H9 (cell line): ENCODE measurements around the gene CCNYL1. TPM values are rescaled to one million over a fixed set of nuclear protein-coding genes. Genes with fewer than 3 reads are reported as not detected.

Source experiments
- DNase-seq: peaks from one replicate; pipeline ENCODE4 v3.0.0-alpha.2; 2017
- H2AFZ ChIP-seq: one replicate; pipeline ENCODE4 v1.6.1; 2013; ENCODE audit warnings: mild to moderate bottlenecking, low read length, control low read depth, moderate library complexity
- H2AK5ac ChIP-seq: 2 replicates; pipeline ENCODE4 v1.6.1; 2013; ENCODE audit warnings: low read length, control low read depth, mixed read lengths; ENCODE audit not compliant: insufficient read length
- H2BK120ac ChIP-seq: one replicate; pipeline ENCODE4 v1.6.1; 2013; ENCODE audit warnings: low read depth, mild to moderate bottlenecking, low read length, control low read depth, inconsistent platforms; ENCODE audit not compliant: poor library complexity, severe bottlenecking
- H2BK12ac ChIP-seq: 2 replicates; pipeline ENCODE4 v1.6.1; 2013; ENCODE audit warnings: low read length, control low read depth, mixed read lengths, low read depth; ENCODE audit not compliant: insufficient read length
- H2BK15ac ChIP-seq: 2 replicates; pipeline ENCODE4 v1.6.1; 2013; ENCODE audit warnings: low read depth, low read length, control low read depth
- H2BK20ac ChIP-seq: one replicate; pipeline ENCODE4 v1.6.1; 2013; ENCODE audit warnings: low read depth, mild to moderate bottlenecking, low read length, control low read depth, inconsistent platforms; ENCODE audit not compliant: poor library complexity, severe bottlenecking
- H2BK5ac ChIP-seq: 2 replicates; pipeline ENCODE4 v1.6.1; 2013; ENCODE audit warnings: low read length, control low read depth, mixed read lengths; ENCODE audit not compliant: insufficient read length
- H3K14ac ChIP-seq: 2 replicates; pipeline ENCODE4 v1.6.1; 2013; ENCODE audit warnings: low read length, control low read depth; ENCODE audit not compliant: insufficient read depth
- H3K18ac ChIP-seq: 2 replicates; pipeline ENCODE4 v1.6.1; 2013; ENCODE audit warnings: low read depth, mild to moderate bottlenecking, mixed read lengths, low read length, control low read depth; ENCODE audit not compliant: insufficient read length
- H3K23ac ChIP-seq: 2 replicates; pipeline ENCODE4 v1.6.1; 2013; ENCODE audit warnings: low read length, control low read depth, mixed read lengths, low read depth; ENCODE audit not compliant: insufficient read length
- H3K23me2 ChIP-seq: 2 replicates; pipeline ENCODE4 v1.6.1; 2013; ENCODE audit warnings: low read depth, mild to moderate bottlenecking, mixed read lengths, low read length, control low read depth; ENCODE audit not compliant: insufficient read length, poor library complexity, severe bottlenecking
- H3K27ac ChIP-seq: 2 replicates; pipeline ENCODE4 v1.5.1; 2013; ENCODE audit warnings: low read length, control low read depth, mixed read lengths, low read depth; ENCODE audit not compliant: insufficient read length
- H3K27me3 ChIP-seq: 2 replicates; pipeline ENCODE4 v1.6.1; 2013; ENCODE audit warnings: low read length, control low read depth, inconsistent platforms; ENCODE audit not compliant: insufficient read depth
- H3K4ac ChIP-seq: 2 replicates; pipeline ENCODE4 v1.6.1; 2013; ENCODE audit warnings: low read depth, mild to moderate bottlenecking, control low read depth, inconsistent platforms, low read length, moderate library complexity
- H3K4me1 ChIP-seq: 2 replicates; pipeline ENCODE4 v1.6.1; 2013; ENCODE audit warnings: low read length, control low read depth, inconsistent platforms; ENCODE audit not compliant: insufficient read depth
- H3K4me2 ChIP-seq: 2 replicates; pipeline ENCODE4 v1.6.1; 2013; ENCODE audit warnings: low read length, control low read depth, mixed read lengths; ENCODE audit not compliant: insufficient read length, insufficient read depth
- H3K56ac ChIP-seq: 2 replicates; pipeline ENCODE4 v1.6.1; 2013; ENCODE audit warnings: low read depth, mild to moderate bottlenecking, mixed read lengths, low read length, control low read depth; ENCODE audit not compliant: insufficient read length
- H3K79me1 ChIP-seq: 2 replicates; pipeline ENCODE4 v1.6.1; 2013; ENCODE audit warnings: low read depth, mild to moderate bottlenecking, moderate library complexity, low read length, control low read depth, inconsistent platforms; ENCODE audit not compliant: insufficient read depth, poor library complexity, severe bottlenecking
- H3K79me2 ChIP-seq: 2 replicates; pipeline ENCODE4 v1.6.1; 2013; ENCODE audit warnings: low read length, control low read depth, inconsistent platforms; ENCODE audit not compliant: insufficient read depth
- H3K9ac ChIP-seq: 2 replicates; pipeline ENCODE4 v1.6.1; 2013; ENCODE audit warnings: low read length, control low read depth, mixed read lengths; ENCODE audit not compliant: insufficient read length; ENCODE audit errors: extremely low read depth
- H3K9me3 ChIP-seq: one replicate; pipeline ENCODE4 v1.6.1; 2013; ENCODE audit warnings: low read depth, low read length, inconsistent platforms; ENCODE audit not compliant: control insufficient read depth
- H3T11ph ChIP-seq: one replicate; pipeline ENCODE4 v1.6.1; 2013; ENCODE audit warnings: mild to moderate bottlenecking, low read length, control low read depth, inconsistent platforms
- H4K20me1 ChIP-seq: one replicate; pipeline ENCODE4 v1.6.1; 2013; ENCODE audit not compliant: control insufficient read depth, insufficient read length, insufficient read depth
- H4K5ac ChIP-seq: 2 replicates; pipeline ENCODE4 v1.6.1; 2013; ENCODE audit warnings: low read depth, mild to moderate bottlenecking, mixed read lengths, low read length, control low read depth; ENCODE audit not compliant: insufficient read length
- H4K8ac ChIP-seq: replicated peaks from 2 replicates; pipeline ENCODE4 v1.6.1; 2013; ENCODE audit warnings: low read length, control low read depth, mixed read lengths, low read depth; ENCODE audit not compliant: insufficient read length
- H4K91ac ChIP-seq: 2 replicates; pipeline ENCODE4 v1.6.1; 2013; ENCODE audit warnings: low read depth, mild to moderate bottlenecking, moderate library complexity, mixed read lengths, low read length, control low read depth; ENCODE audit not compliant: insufficient read length
- H3K27ac Mint-ChIP-seq, 3 experiments: 2 replicates in 2 of 3; 3 replicates in 1 of 3; pipeline ENCODE4 v1.8.0; 2020 to 2021; ENCODE audit warnings: mixed read lengths in 3 of 3, mild to moderate bottlenecking in 1 of 3, moderate library complexity in 1 of 3
- H3K27me3 Mint-ChIP-seq: 2 replicates; pipeline ENCODE4 v1.8.0; 2021; ENCODE audit warnings: low read depth, mild to moderate bottlenecking, moderate library complexity, mixed read lengths
- H3K36me3 Mint-ChIP-seq, 3 experiments: 2 replicates in 2 of 3; 3 replicates in 1 of 3; pipeline ENCODE4 v1.8.0; 2020 to 2021; ENCODE audit warnings: low read depth in 3 of 3, mixed read lengths in 3 of 3; ENCODE audit not compliant: insufficient read depth in 1 of 3
- H3K4me1 Mint-ChIP-seq, 2 experiments: 2 replicates each; pipeline ENCODE4 v1.8.0; 2020; ENCODE audit warnings: mixed read lengths in 2 of 2
- H3K4me3 Mint-ChIP-seq, 2 experiments: 2 replicates in 1 of 2; 3 replicates in 1 of 2; pipeline ENCODE4 v1.8.0; 2020 to 2021; ENCODE audit warnings: mild to moderate bottlenecking in 2 of 2, mixed read lengths in 2 of 2, moderate library complexity in 1 of 2
- H3K9me3 Mint-ChIP-seq, 2 experiments: 2 replicates in 1 of 2; 3 replicates in 1 of 2; pipeline ENCODE4 v1.8.0; 2020; ENCODE audit warnings: mild to moderate bottlenecking in 2 of 2, mixed read lengths in 2 of 2, moderate library complexity in 1 of 2
- CTCF ChIP-seq: fragments of 200-600 bp; sonication (generic); conservative IDR thresholded peaks from 3 replicates; pipeline ENCODE4 v1.8.0; 2021; ENCODE audit warnings: antibody characterized with exemption, mild to moderate bottlenecking
- WGBS: extraction: QIAGEN DNeasy Blood & Tissue Kit; methylation state at CpG from one replicate; pipeline ENCODE4 v1.1.7; 2013; ENCODE audit warnings: missing lambda C conversion rate, low lambda C conversion rate, mixed read lengths; ENCODE audit not compliant: insufficient read length; ENCODE audit errors: extremely low coverage; 5-methylcytosine and 5-hydroxymethylcytosine counted together
- total RNA-seq: library from RNA; stranded (reverse); gene quantifications from 2 replicates; pipeline ENCODE4 v1.2.1, GENCODE V29; 2021

The CCNYL1 gene
- total RNA-seq, 1 experiment from 2014 or later = 27.0 TPM

DNA sequence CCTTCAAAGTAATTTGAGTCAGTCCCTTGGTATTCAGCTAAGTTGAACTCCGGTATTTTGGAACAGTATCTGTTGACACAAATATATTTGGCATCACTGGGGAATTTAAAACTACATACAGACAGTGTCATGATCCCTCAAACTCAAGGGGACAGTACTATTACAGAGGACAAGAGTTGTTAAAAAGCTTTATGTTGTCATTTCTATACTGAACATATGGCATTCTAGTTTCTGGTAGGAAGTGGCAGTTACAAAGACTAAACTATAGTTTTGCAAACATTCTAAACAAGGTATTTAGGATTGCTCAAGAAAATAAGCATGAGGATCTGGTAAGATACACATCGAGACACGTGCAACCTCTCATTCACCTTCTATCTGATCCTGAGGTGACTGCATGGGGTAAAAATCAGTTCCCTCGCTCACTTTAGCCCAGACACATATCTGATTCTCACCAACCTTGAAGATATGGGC lies 16.6 kb upstream of the CCNYL1 start:
- Histone ChIP-seq H3K23ac (no peak overlapping the region), H2BK20ac (no peak overlapping the region), H3K18ac (no peak overlapping the region), H4K20me1 (no peaks in the 10 kb centered on the region), H3K4ac (no peak overlapping the region), H3K27me3 (no peaks in the 10 kb centered on the region), H2BK120ac (no peak overlapping the region), H3K9me3 (no peaks in the 10 kb centered on the region), H4K8ac (no peak overlapping the region), H3K56ac (no peak overlapping the region), H3K79me2 (no peaks in the 10 kb centered on the region), H3T11ph (no peak overlapping the region), H2BK12ac (no peak overlapping the region), H3K4me2 (no peak overlapping the region), H2BK15ac (no peak overlapping the region), H3K14ac (no peak overlapping the region), H4K91ac (no peak overlapping the region), H2BK5ac (no peak overlapping the region), H3K79me1 (no peaks in the 10 kb centered on the region), H3K27ac (no peak overlapping the region), H3K9ac (no peak overlapping the region), H3K4me1 (no peaks in the 10 kb centered on the region), H2AK5ac (no peak overlapping the region), H2AFZ (no peak overlapping the region), H4K5ac (no peak overlapping the region), H3K23me2 (no peaks in the 10 kb centered on the region)
- H3K27me3 Mint-ChIP-seq = no peaks in the 10 kb centered on the region
- TF ChIP-seq CTCF = no peak
- no peak overlapping the region for H3K27ac Mint-ChIP-seq
- H3K4me1 Mint-ChIP-seq = peaks cover 0 to 3% of the 10 kb centered on the region in 2 experiments; a peak in 2 of 4 replicates
- WGBS = no CpG with 5 or more reads among the region's 4 CpGs
- H3K4me3 Mint-ChIP-seq = no peak overlapping the region
- no peaks in the 10 kb centered on the region; a peak in 2 of 5 replicates for H3K9me3 Mint-ChIP-seq
- DNase-seq = no peak
- H3K36me3 Mint-ChIP-seq = no peaks in the 10 kb centered on the region
